Endometrium (tissue), 2 donors: ENCODE data around the gene HSP90AB1.

Experiments used
- FAIRE-seq: peaks from 2 replicates; lab custom pipeline; 2012; peaks lifted over from hg19 to GRCh38; lab: Jason Lieb, UNC
- donor health status: control.
- donor health status: control.

HSP90AB1 gene

GRCh38 chr6:44289726-44290260 is 42.9 kb downstream of the HSP90AB1 start:
- no peak for FAIRE-seq

GRCh38 chr6:44291841-44292240 is 44.9 kb downstream of the HSP90AB1 start:
- no peak for FAIRE-seq

GRCh38 chr6:44292661-44293365 is 45.9 kb downstream of the HSP90AB1 start:
- no peak for FAIRE-seq

- FAIRE-seq = no peak
Measured at GRCh38 chr6:44294832-44295791, 48.2 kb downstream of the HSP90AB1 start.

- FAIRE-seq = no peak
Measured at GRCh38 chr6:44297063-44298038, 50.5 kb downstream of the HSP90AB1 start.

GRCh38 chr6:44298055-44298803 is 51.3 kb downstream of the HSP90AB1 start:
- no peak for FAIRE-seq

GRCh38 chr6:44298864-44299263 is 52.0 kb downstream of the HSP90AB1 start:
- FAIRE-seq = no peak

- FAIRE-seq = no peak
Measured at GRCh38 chr6:44300292-44300823, 53.5 kb downstream of the HSP90AB1 start.

- no peak for FAIRE-seq
Measured at GRCh38 chr6:44301106-44301505, 54.2 kb downstream of the HSP90AB1 start.

GRCh38 chr6:44301782-44302564 is 55.1 kb downstream of the HSP90AB1 start:
- no peak for FAIRE-seq

- no peak for FAIRE-seq
Measured at GRCh38 chr6:44302856-44303255, 56.0 kb downstream of the HSP90AB1 start.
